Measurements from ENCODE around the gene VTCN1. TPM values are rescaled to one million over a fixed set of nuclear protein-coding genes. Genes with fewer than 3 reads are reported as not detected.

The VTCN1 gene
- total RNA-seq, 2 donors from 2014 or later, result not detected

DNA sequence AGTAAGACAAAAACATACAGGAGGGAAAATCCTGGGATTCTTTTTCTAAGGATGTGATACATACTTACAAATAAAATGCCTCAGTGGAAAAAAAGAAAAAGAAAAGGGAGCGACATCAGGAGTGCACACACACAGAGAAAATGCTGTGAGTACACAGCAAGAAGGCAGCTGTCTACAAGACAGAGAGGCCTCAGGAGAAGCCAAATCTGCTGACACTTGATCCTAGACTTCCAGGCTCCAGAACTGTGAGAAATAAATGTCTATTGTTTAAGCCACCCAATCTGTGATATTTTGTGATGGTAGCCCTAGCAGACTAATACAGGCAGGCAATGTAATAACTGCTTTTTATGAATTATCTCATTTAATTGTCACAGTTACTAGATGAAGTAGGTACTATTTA is 72.2 kb downstream of the VTCN1 start:
- Histone ChIP-seq H3K9me3 (no peaks in the 10 kb centered on the region), H3K4me1 (no peaks in the 10 kb centered on the region), H3K9ac (ENCODE audit: low read depth in 2 of 2, low read length in 2 of 2) (no peak overlapping the region), H3K4me3 (no peak overlapping the region), H3K36me3 (no peaks in the 10 kb centered on the region), H3K27ac (no peak overlapping the region), H3K27me3 (no peaks in the 10 kb centered on the region)
- DNase-seq, result no peak
- intact Hi-C loops (cut with DNase I), result no loop called here
- TF ChIP-seq, protein P1, sequence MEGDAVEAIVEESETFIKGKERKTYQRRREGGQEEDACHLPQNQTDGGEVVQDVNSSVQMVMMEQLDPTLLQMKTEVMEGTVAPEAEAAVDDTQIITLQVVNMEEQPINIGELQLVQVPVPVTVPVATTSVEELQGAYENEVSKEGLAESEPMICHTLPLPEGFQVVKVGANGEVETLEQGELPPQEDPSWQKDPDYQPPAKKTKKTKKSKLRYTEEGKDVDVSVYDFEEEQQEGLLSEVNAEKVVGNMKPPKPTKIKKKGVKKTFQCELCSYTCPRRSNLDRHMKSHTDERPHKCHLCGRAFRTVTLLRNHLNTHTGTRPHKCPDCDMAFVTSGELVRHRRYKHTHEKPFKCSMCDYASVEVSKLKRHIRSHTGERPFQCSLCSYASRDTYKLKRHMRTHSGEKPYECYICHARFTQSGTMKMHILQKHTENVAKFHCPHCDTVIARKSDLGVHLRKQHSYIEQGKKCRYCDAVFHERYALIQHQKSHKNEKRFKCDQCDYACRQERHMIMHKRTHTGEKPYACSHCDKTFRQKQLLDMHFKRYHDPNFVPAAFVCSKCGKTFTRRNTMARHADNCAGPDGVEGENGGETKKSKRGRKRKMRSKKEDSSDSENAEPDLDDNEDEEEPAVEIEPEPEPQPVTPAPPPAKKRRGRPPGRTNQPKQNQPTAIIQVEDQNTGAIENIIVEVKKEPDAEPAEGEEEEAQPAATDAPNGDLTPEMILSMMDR (IDR thresholded peaks at IDR 0.05), result no peak

- Histone ChIP-seq H3K9ac (ENCODE audit: low read depth in 2 of 2, low read length in 2 of 2) (no peak overlapping the region), H3K4me3 (no peak overlapping the region), H3K9me3 (no peaks in the 10 kb centered on the region), H3K27ac (no peak overlapping the region), H3K4me1 (no peaks in the 10 kb centered on the region), H3K27me3 (no peaks in the 10 kb centered on the region), H3K36me3 (no peaks in the 10 kb centered on the region)
- intact Hi-C loops (cut with DNase I), result no loop called here
- TF ChIP-seq, protein P1 (IDR thresholded peaks at IDR 0.05), result no peak
- DNase-seq, result no peak
Observed at GRCh38 chr1:117138106-117138505, 72.6 kb downstream of the VTCN1 start.

DNA sequence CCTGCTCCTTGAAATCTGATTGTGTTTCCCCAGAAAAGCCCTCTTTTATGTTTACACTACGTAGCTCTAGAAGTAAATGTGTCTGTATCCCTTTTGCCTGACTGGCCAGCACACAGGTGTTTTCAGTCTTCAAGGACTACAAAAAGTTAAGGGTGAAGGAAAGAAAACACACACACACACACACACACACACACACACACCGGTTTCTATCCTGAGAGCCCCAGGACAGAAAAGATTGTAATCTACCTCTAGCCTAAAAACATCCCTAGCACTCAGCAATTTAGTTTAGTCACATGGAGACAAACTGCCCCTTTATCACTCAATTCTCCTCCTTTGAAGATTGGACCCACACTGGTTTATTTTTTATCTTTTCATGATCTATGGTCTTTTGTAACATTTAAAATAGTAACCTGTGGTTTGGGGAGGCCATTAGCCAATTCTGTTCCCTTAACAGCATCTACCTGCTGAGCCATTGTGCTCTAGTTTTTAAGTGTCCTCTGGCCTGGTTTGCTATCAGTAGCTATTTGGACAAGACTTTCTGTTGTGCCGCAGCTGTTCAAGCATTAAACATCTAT is 73.4 kb downstream of the VTCN1 start:
- Histone ChIP-seq H3K27me3 (peaks cover 5% of the 10 kb centered on the region), H3K4me3 (no peak overlapping the region), H3K27ac (no peak overlapping the region), H3K36me3 (no peaks in the 10 kb centered on the region), H3K9me3 (no peaks in the 10 kb centered on the region), H3K4me1 (no peaks in the 10 kb centered on the region), H3K9ac (ENCODE audit: low read depth in 2 of 2, low read length in 2 of 2) (no peak overlapping the region)
- intact Hi-C loops (cut with DNase I), result no loop called here
- no peak for DNase-seq
- TF ChIP-seq, protein P1 (IDR thresholded peaks at IDR 0.05), result no peak

- Histone ChIP-seq H3K27me3 (peaks cover 5% of the 10 kb centered on the region), H3K36me3 (no peaks in the 10 kb centered on the region), H3K9ac (ENCODE audit: low read depth in 2 of 2, low read length in 2 of 2) (no peak overlapping the region), H3K27ac (no peak overlapping the region), H3K9me3 (no peaks in the 10 kb centered on the region), H3K4me3 (no peak overlapping the region), H3K4me1 (no peaks in the 10 kb centered on the region)
- TF ChIP-seq, protein P1 (IDR thresholded peaks at IDR 0.05), result no peak
- no peak for DNase-seq
- intact Hi-C loops (cut with DNase I), result no loop called here
Observed at GRCh38 chr1:117136749-117137148, 74.0 kb downstream of the VTCN1 start.

DNA sequence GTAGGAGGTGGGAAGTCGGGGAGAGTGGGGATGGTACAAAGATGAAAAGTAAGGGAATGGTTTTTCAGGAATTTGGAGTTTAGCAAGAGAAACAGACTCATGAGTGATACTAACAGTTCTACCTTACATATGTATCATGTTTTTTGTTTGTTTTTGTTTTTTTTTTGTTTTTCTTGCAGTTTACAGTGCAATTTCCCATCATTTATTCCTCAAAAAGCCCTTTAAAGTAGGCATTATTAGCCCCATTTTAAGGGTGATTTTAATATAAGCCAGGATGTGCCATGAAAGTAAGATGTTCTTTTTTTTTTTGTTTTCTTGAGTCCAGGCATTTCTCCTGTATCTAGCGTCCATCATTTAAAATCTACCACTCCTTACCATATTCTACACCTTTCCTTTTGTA is 75.4 kb downstream of the VTCN1 start:
- Histone ChIP-seq H3K4me1 (no peaks in the 10 kb centered on the region), H3K9me3 (no peaks in the 10 kb centered on the region), H3K9ac (ENCODE audit: low read depth in 2 of 2, low read length in 2 of 2) (no peak overlapping the region), H3K27me3 (peaks cover 5% of the 10 kb centered on the region), H3K4me3 (no peak overlapping the region), H3K36me3 (no peaks in the 10 kb centered on the region), H3K27ac (no peak overlapping the region)
- no peak for DNase-seq
- intact Hi-C loops (cut with DNase I), result no loop called here
- TF ChIP-seq, protein P1 (IDR thresholded peaks at IDR 0.05), result no peak

Data from colonic mucosa (tissue), 4 donors.